GM12874 (cell line): ENCODE measurements around the gene TSEN54.
A peak's percentile ranks its signal among the peaks of the same experiment; 100 is the strongest.

Experiments
- CTCF ChIP-seq: IDR thresholded peaks from 2 replicates; pipeline ENCODE4 v1.5.1; 2011; ENCODE audit warnings: low read depth, mild to moderate bottlenecking, control low read depth, low read length, moderate library complexity; ENCODE audit not compliant: insufficient read depth

TSEN54 gene

GRCh38 chr17:75512926-75513640 lies 3.2 kb upstream of the TSEN54 start:
- TF ChIP-seq CTCF = no peak

DNA sequence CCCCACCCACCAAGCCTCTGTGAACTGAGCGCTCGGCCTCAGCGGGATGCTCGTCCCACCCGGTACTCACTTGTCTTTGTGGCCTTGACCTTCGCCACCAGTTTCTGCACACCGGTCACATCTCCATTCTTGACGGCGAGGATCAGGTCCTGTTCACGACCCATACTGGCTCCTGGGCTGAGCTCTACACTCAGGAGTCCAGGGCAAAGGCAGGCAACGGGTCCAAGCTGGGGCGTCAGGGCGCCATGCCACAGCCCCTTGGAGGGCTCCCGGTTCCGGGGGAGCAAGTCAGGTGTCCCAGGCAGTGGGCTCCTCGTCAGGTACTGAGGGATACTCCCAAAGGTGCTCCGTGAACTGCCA lies 2.7 kb upstream of the TSEN54 start:
- no peak for TF ChIP-seq CTCF

GRCh38 chr17:75514299-75514918 lies 1.9 kb upstream of the TSEN54 start:
- TF ChIP-seq CTCF = no peak

DNA sequence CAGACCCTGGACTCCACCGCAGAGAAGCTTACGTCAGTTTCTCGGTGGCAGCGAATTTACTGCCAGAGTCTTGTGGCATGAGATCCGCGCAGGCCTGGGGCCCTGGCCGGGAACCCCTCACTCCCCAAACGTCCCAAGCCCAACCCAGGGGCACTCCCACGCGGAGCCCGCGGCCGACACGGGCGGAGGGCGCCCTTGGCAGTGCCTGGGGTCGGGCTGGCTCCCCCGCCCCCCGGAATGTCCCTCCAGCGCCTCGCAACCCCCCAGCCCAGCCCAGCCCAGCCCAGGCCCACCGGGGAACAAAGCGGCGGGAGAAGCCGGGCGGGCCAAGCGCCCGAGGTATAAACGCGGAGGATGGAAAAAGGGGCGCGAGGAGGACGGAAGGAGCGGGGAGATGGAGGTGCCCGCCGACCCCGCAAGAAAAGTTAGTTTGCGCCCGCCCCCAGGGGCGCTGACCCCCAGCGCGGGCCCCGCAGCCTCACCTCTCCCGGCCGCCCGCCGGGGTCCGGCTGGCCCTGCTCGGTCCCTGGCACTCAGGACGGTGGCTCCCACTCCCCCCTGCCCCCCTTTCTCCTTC lies 1.3 kb upstream of the TSEN54 start:
- no peak for TF ChIP-seq CTCF

DNA sequence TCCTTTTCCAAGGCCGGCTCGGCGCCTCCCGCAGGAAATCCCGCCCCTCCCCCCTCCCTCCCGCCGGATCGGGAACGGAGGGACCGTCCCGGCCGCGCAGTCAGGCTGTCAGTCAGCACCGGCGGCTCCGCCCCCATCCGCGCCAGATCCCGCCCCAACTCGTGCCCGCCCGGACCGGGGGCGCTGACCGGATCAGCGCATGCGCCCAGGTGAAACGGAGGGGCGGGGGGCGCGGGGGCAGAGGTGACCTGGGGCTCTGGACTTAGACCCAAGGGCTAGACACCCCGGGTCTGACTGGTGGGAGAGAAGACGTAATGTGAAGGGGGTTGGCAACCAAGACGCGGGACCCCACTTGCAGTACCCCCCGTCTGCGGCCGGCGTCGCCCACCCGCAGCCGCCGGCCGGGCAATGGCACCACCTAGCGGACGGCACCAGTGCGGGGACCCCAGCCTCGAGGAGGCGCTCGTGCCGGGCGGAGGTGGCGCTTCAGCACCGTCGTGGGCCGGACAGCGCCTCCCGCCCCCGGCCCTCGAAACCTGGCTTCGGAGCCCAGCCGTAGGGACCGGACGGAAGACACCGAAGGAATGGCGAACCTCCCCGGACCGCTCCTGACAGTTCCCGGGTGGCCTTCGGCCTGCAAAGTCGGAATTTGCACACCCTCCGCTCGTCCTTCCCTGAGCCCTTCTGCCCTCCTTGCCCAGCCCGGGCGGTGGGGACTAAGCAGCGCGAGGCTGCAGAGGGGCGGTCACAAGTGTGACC lies 653 bp upstream of the TSEN54 start, which contains the start of gene CASKIN2:
CASKIN2 (minus strand) TSS at position 42 of the 759 bp plus-strand sequence. CDS start 1,733 bp downstream, outside the sequence.
- peak; percentile 99 for TF ChIP-seq CTCF

GRCh38 chr17:75516619-75517296 lies 430 bp downstream of the TSEN54 start:
- TF ChIP-seq CTCF = no peak
